Body of pancreas (tissue), 4 donors: ENCODE results near the gene CHSY3. TPM values are rescaled to one million over a fixed set of nuclear protein-coding genes. Genes with fewer than 3 reads are reported as not detected.

Experiments
- ATAC-seq: fragments of 150-250 bp; one replicate; pipeline ENCODE4 v1.9.1; 2016
- DNase-seq, 4 donors: peaks; one replicate each; pipeline ENCODE4 v3.0.0-alpha.2; 2019
- H3K27ac ChIP-seq, 4 donors: fragments of 200-600 bp; sonication (generic); 1 replicate in 3 of 4; 2 replicates in 1 of 4; pipeline versions ENCODE4 v1.5.1 to v1.6.1; 2016 to 2019; ENCODE audit warnings: mild to moderate bottlenecking in 1 of 4, mixed read lengths in 1 of 4, moderate library complexity in 1 of 4
- H3K27me3 ChIP-seq, 2 donors: fragments of 200-600 bp; sonication (generic); one replicate each; pipeline ENCODE4 v1.6.0; 2016; ENCODE audit warnings: mild to moderate bottlenecking in 1 of 2
- H3K36me3 ChIP-seq, 2 donors: fragments of 200-600 bp; sonication (generic); replicated peaks in 1 of 2; 2 replicates each; pipeline ENCODE4 v1.5.1; 2016; ENCODE audit warnings: low read depth in 2 of 2; ENCODE audit not compliant: insufficient read depth in 1 of 2
- H3K4me1 ChIP-seq: fragments of 200-600 bp; sonication (generic); one replicate; pipeline ENCODE4 v1.6.0; 2016
- H3K4me3 ChIP-seq, 2 donors: fragments of 200-600 bp; sonication (generic); 1 replicate in 1 of 2; 2 replicates in 1 of 2; pipeline ENCODE4 v1.5.1; 2016 to 2019
- H3K9me3 ChIP-seq, 3 donors: fragments of 200-600 bp; sonication (generic); 1 replicate in 2 of 3; 2 replicates in 1 of 3; pipeline ENCODE4 v1.5.1; 2016
- POLR2A ChIP-seq, 3 donors: fragments of 450-650 bp; IDR thresholded peaks; one replicate each; pipeline ENCODE4 v1.6.1; 2016; ENCODE audit warnings: antibody characterized with exemption in 3 of 3, mild to moderate bottlenecking in 2 of 3
- WGBS, 2 donors: methylation state at CpG; one replicate each; pipeline ENCODE4 v1.1.5; 2017; 5-methylcytosine and 5-hydroxymethylcytosine counted together
- intact Hi-C: fragments of 100-400 bp; cut with DNase I; formaldehyde crosslinking; loops from one replicate; pipeline ENCODE4 v1.15.1; 2023
- total RNA-seq, 2 donors: library from RNA; depleted of rRNA; stranded (reverse); fragments of >200 nt; gene quantifications; one replicate each; pipeline ENCODE4 v1.1.0, GENCODE V29; 2016
- TF ChIP-seq, protein P1 (sequence below), 7 experiments: fragments of 450-650 bp in 4 of 7; fragments of 200-600 bp in 3 of 7; sonication (generic) in 3 of 7; IDR thresholded peaks; one replicate each; pipeline ENCODE4 v1.5.1; 2016 to 2019; ENCODE audit warnings: antibody characterized with exemption in 7 of 7

CHSY3 gene
- total RNA-seq, 2 donors from 2014 or later = 3.3 to 6.5 TPM

DNA sequence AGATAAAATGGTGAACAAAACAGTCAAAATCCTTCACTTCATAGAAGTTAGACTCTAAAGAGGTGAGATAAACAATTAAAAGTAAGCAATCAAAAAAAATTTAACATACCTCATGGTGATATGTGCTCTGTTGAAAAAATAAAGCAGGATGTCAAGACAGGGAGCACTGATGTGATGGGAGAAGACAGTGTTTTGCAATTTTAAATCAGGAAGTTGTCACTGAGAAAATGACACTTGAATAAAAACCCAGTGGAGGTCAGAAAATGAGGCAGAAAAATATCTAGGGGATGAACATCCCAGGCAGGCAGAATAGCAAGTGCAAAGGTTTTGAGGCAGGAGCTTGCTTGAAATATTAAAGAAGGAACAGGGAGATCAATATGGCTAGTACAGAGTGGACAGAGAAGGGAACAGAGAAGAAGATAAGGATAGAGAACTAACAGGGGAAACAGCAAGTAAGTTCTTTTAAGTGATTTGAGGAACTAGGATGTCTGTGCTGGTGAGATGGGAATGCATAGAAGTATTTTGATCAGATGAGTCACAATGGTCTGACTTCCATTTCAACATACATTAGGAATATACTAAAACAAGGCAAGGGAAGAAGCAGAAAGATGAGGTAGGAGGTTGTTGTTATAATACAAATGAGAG lies 130.4 kb downstream of the CHSY3 start:
- no peak overlapping the region for H3K4me3 ChIP-seq
- DNase-seq (no peak), ATAC-seq (no peak)
- no peaks in the 10 kb centered on the region for H3K4me1 ChIP-seq
- H3K27ac ChIP-seq = peak overlapping the region in 1 of 4 donors; percentile 38
- H3K27me3 ChIP-seq = no peaks in the 10 kb centered on the region
- no peaks in the 10 kb centered on the region for H3K9me3 ChIP-seq
- no peak for TF ChIP-seq POLR2A (IDR thresholded peaks at IDR 0.05)
- TF ChIP-seq, protein P1, sequence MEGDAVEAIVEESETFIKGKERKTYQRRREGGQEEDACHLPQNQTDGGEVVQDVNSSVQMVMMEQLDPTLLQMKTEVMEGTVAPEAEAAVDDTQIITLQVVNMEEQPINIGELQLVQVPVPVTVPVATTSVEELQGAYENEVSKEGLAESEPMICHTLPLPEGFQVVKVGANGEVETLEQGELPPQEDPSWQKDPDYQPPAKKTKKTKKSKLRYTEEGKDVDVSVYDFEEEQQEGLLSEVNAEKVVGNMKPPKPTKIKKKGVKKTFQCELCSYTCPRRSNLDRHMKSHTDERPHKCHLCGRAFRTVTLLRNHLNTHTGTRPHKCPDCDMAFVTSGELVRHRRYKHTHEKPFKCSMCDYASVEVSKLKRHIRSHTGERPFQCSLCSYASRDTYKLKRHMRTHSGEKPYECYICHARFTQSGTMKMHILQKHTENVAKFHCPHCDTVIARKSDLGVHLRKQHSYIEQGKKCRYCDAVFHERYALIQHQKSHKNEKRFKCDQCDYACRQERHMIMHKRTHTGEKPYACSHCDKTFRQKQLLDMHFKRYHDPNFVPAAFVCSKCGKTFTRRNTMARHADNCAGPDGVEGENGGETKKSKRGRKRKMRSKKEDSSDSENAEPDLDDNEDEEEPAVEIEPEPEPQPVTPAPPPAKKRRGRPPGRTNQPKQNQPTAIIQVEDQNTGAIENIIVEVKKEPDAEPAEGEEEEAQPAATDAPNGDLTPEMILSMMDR (IDR thresholded peaks at IDR 0.05) = no peak
- intact Hi-C loops = no loop called here
- H3K36me3 ChIP-seq = no peaks in the 10 kb centered on the region

DNA sequence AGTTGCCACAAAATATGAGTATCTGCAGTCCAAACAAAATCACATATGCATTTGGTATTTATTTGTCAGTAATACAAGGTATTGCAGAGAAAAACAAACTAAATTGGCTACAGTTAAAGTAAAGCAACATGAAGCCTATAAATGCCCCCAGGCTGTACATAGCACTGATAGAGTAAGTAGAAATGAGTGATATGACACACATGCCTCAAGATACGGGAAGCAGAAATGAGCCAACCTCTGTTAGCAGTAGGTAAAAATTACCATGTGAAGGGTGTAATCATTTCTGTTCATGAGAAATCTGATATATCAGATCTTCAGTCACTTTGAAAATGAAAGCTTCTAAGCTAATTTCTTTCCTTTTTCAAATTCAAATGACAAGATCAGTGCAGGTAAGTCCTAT lies 131.1 kb downstream of the CHSY3 start:
- ATAC-seq (no peak), DNase-seq (no peak)
- WGBS, 2 donors = 55 to 70% methylated on average over 1 of the region's 1 CpG
- no peak overlapping the region for H3K4me3 ChIP-seq
- no peak for TF ChIP-seq POLR2A (IDR thresholded peaks at IDR 0.05)
- TF ChIP-seq, protein P1 (IDR thresholded peaks at IDR 0.05) = no peak
- no peaks in the 10 kb centered on the region for H3K27me3 ChIP-seq
- H3K36me3 ChIP-seq = no peaks in the 10 kb centered on the region
- no peaks in the 10 kb centered on the region for H3K4me1 ChIP-seq
- H3K9me3 ChIP-seq = no peaks in the 10 kb centered on the region
- intact Hi-C loops = no loop called here
- no peak overlapping the region for H3K27ac ChIP-seq

DNA sequence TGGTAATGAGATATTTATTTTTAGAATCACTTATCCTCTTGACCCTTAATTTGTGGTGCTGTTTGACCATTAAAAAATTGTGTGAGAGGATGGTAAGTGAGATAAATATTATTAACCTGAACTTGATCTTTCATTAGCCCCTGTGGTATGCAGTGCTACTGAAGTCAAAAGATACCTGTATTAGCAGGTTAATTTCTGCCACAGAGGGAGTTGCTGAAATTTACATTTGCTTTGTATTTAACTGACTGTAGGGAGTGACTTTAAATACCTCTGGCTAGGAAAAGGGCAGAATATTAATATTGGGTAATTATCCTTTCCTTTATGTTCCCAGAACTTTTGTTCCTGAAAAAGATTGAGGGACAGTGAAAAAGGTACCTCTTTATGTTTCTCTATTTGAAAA lies 133.6 kb downstream of the CHSY3 start:
- intact Hi-C loops = no loop called here
- Histone ChIP-seq H3K27me3 (no peaks in the 10 kb centered on the region), H3K4me1 (no peaks in the 10 kb centered on the region), H3K36me3 (no peaks in the 10 kb centered on the region), H3K27ac (no peak overlapping the region), H3K9me3 (no peaks in the 10 kb centered on the region), H3K4me3 (no peak overlapping the region)
- DNase-seq (no peak), ATAC-seq (no peak)
- TF ChIP-seq, protein P1 (IDR thresholded peaks at IDR 0.05) = no peak
- no peak for TF ChIP-seq POLR2A (IDR thresholded peaks at IDR 0.05)

DNA sequence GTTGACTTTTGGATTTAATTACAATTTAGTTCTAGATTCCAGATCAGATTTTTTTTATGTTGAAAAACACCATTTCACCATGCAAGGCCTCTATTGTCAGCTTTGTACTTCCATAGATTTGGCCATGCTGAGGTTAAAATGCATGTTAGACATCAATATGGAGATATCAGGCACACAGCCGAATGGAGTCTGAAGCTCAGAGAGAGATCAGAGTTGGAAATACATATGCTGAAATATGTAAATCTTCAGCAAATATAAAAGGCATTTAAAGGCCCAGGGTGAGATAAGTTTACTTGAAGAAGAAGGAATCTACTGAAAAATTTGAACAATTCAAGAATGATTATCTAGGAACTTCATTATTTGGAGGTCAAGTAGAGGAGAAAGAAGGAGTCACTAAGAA lies 139.6 kb downstream of the CHSY3 start:
- Histone ChIP-seq H3K9me3 (no peaks in the 10 kb centered on the region), H3K27me3 (no peaks in the 10 kb centered on the region), H3K27ac (no peak overlapping the region), H3K4me3 (no peak overlapping the region), H3K4me1 (no peaks in the 10 kb centered on the region), H3K36me3 (no peaks in the 10 kb centered on the region)
- no peak for TF ChIP-seq POLR2A (IDR thresholded peaks at IDR 0.05)
- TF ChIP-seq, protein P1 (IDR thresholded peaks at IDR 0.05) = no peak
- no peak for DNase-seq
- intact Hi-C loops = no loop called here
- 63 to 68% methylated on average over 1 of the region's 1 CpG for WGBS, 2 donors
- ATAC-seq = no peak

DNA sequence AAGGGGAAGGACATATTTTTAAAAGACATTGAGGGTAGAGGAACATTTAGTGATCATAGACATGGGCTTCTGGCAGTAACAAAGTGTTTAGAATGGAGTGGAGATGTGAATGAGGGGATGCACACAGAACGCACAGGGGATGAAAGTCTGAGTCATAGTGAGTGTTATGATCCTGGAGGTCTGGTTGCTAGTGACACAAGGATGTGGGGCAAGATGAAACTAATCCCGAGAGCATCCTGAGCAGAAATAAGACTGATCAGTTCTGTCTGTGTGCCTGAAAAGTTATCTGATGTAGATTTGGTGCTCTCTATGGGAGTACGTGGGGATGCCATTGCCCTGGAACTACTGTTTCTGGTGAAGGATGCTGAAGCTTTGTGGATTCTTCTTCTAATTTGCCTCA lies 141.1 kb downstream of the CHSY3 start:
- ATAC-seq = no peak
- no peak for TF ChIP-seq POLR2A (IDR thresholded peaks at IDR 0.05)
- TF ChIP-seq, protein P1 (IDR thresholded peaks at IDR 0.05) = no peak
- WGBS, 2 donors = 60 to 64% methylated on average over 3 of the region's 3 CpGs
- intact Hi-C loops = no loop called here
- Histone ChIP-seq H3K4me1 (no peaks in the 10 kb centered on the region), H3K36me3 (no peaks in the 10 kb centered on the region), H3K27ac (no peak overlapping the region), H3K9me3 (no peaks in the 10 kb centered on the region), H3K27me3 (no peaks in the 10 kb centered on the region), H3K4me3 (no peak overlapping the region)
- no peak for DNase-seq
